Measurements from ENCODE around the gene AHCYL2.

AHCYL2 gene

DNA sequence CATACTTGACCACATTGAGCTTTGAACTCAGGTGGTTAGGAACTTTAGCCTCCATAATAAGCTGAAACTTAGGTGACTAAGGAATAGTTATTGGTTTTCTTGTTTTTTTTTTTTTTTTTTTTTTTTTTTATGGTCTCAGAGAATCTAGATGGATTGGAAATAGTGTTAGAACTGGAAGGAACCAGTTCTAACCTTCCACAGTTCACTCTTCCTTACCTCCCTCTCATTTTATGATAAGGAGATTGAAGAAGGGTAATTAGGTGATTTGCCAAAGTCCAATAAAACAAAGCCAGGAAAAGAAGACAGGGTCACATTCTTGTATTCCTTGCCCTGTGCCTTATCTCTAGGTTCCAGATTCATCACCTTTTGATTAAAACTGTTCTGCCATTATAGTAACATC lies 137.7 kb downstream of the AHCYL2 start:
- no peak for TF ChIP-seq EZH2phosphoT487 (conservative IDR thresholded peaks at IDR 0.05; ENCODE audit: low read length)
- TF ChIP-seq, protein P1, sequence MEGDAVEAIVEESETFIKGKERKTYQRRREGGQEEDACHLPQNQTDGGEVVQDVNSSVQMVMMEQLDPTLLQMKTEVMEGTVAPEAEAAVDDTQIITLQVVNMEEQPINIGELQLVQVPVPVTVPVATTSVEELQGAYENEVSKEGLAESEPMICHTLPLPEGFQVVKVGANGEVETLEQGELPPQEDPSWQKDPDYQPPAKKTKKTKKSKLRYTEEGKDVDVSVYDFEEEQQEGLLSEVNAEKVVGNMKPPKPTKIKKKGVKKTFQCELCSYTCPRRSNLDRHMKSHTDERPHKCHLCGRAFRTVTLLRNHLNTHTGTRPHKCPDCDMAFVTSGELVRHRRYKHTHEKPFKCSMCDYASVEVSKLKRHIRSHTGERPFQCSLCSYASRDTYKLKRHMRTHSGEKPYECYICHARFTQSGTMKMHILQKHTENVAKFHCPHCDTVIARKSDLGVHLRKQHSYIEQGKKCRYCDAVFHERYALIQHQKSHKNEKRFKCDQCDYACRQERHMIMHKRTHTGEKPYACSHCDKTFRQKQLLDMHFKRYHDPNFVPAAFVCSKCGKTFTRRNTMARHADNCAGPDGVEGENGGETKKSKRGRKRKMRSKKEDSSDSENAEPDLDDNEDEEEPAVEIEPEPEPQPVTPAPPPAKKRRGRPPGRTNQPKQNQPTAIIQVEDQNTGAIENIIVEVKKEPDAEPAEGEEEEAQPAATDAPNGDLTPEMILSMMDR (IDR thresholded peaks at IDR 0.05; ENCODE audit: insufficient read depth, low read length, poor library complexity, severe bottlenecking), result no peak
- Histone ChIP-seq H3K27ac (ENCODE audit: low read depth, low read length) (no peak overlapping the region), H3K9me3 (ENCODE audit: insufficient read depth, low read length) (no peaks in the 10 kb centered on the region), H2AFZ (ENCODE audit: low read depth, low read length, severe bottlenecking) (no peak overlapping the region), H3F3A (ENCODE audit: insufficient read depth) (no peaks in the 10 kb centered on the region), H3K79me2 (ENCODE audit: insufficient read depth, low read length) (no peaks in the 10 kb centered on the region), H4K20me1 (ENCODE audit: low read depth, low read length) (no peaks in the 10 kb centered on the region), H3K27me3 (ENCODE audit: low read length) (no peaks in the 10 kb centered on the region), H3K9me2 (replicated peaks; ENCODE audit: insufficient read depth, low read length) (no peaks in the 10 kb centered on the region), H3K9ac (ENCODE audit: low read length) (no peak overlapping the region), H3K4me3 (ENCODE audit: insufficient read depth, low read length, poor library complexity, severe bottlenecking) (no peak overlapping the region), H3K4me2 (ENCODE audit: low read depth, low read length, poor library complexity, severe bottlenecking) (no peak overlapping the region), H3K36me3 (ENCODE audit: low read length) (no peaks in the 10 kb centered on the region)

DNA sequence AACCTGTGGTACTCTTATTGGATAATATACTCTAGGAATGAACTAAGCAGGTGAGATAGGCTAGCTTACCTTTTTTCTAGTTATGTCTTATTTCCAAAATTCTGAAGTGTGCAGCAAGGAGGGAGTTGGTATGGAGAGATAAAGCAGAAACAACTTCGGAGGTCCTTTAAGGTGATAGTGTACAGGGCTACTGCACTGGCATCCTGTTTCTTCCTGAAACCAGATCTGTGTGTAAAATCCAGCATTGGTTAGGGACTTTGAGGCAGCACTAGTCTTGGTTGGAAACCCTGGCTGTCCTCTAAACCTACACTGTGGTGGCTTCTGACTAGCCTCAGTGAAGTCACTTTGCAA lies 142.5 kb downstream of the AHCYL2 start:
- H3K36me3 ChIP-seq (ENCODE audit: low read length), result no peaks in the 10 kb centered on the region
- H3K9me3 ChIP-seq (ENCODE audit: insufficient read depth, low read length), result no peaks in the 10 kb centered on the region
- no peak overlapping the region for H3K4me3 ChIP-seq (ENCODE audit: insufficient read depth, low read length, poor library complexity, severe bottlenecking)
- H3K9me2 ChIP-seq (replicated peaks; ENCODE audit: insufficient read depth, low read length), result no peaks in the 10 kb centered on the region
- H3F3A ChIP-seq (ENCODE audit: insufficient read depth), result no peaks in the 10 kb centered on the region
- no peak overlapping the region for H2AFZ ChIP-seq (ENCODE audit: low read depth, low read length, severe bottlenecking)
- H4K20me1 ChIP-seq (ENCODE audit: low read depth, low read length), result no peaks in the 10 kb centered on the region
- TF ChIP-seq, protein P1 (IDR thresholded peaks at IDR 0.05; ENCODE audit: insufficient read depth, low read length, poor library complexity, severe bottlenecking), result no peak
- no peak for TF ChIP-seq EZH2phosphoT487 (conservative IDR thresholded peaks at IDR 0.05; ENCODE audit: low read length)
- no peak overlapping the region for H3K27ac ChIP-seq (ENCODE audit: low read depth, low read length)
- H3K4me2 ChIP-seq (ENCODE audit: low read depth, low read length, poor library complexity, severe bottlenecking), result no peak overlapping the region
- H3K9ac ChIP-seq (ENCODE audit: low read length), result no peak overlapping the region
- no peaks in the 10 kb centered on the region for H3K27me3 ChIP-seq (ENCODE audit: low read length)
- H3K79me2 ChIP-seq (ENCODE audit: insufficient read depth, low read length), result no peaks in the 10 kb centered on the region

DNA sequence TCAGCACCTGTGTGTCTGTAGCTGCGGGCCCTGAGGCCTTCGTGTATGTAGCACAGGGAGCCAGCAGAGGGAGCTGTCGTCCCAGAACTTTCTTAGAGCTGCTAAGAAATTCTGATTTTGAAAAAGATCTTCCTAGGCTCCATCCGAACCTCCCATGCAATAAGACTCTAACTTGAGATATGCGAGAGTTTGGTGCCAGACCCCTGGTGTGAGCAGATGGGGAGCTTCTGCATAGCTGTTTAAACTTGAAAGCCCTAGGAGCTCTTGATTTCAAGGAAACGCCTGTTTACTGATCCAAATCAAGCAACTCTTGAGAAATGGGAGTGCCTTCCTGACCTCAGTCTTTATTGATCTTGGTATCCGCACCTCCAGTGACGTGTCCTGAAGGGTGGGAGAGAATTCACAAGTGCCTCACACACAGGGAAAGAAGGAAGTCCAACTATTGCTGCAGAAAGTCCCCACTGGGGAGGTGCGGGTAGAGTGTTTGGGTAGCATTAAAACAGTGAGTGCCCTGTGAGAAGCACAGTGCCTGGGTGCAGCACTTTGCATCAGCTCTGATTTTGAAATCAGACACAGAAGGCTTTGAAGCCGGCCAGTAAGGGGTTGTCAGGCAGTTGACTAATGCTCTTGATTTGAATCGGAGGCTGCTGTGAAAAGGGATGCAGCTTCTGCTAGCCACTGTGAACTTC lies 143.0 kb downstream of the AHCYL2 start:
- Histone ChIP-seq H2AFZ (ENCODE audit: low read depth, low read length, severe bottlenecking) (no peak overlapping the region), H3K4me2 (ENCODE audit: low read depth, low read length, poor library complexity, severe bottlenecking) (no peak overlapping the region), H3K4me3 (ENCODE audit: insufficient read depth, low read length, poor library complexity, severe bottlenecking) (no peak overlapping the region), H3K36me3 (ENCODE audit: low read length) (no peaks in the 10 kb centered on the region), H3K9me2 (replicated peaks; ENCODE audit: insufficient read depth, low read length) (no peaks in the 10 kb centered on the region), H4K20me1 (ENCODE audit: low read depth, low read length) (no peaks in the 10 kb centered on the region), H3K79me2 (ENCODE audit: insufficient read depth, low read length) (no peaks in the 10 kb centered on the region), H3K27me3 (ENCODE audit: low read length) (no peaks in the 10 kb centered on the region), H3K9ac (ENCODE audit: low read length) (no peak overlapping the region), H3F3A (ENCODE audit: insufficient read depth) (no peaks in the 10 kb centered on the region), H3K9me3 (ENCODE audit: insufficient read depth, low read length) (no peaks in the 10 kb centered on the region), H3K27ac (ENCODE audit: low read depth, low read length) (no peak overlapping the region)
- no peak for TF ChIP-seq EZH2phosphoT487 (conservative IDR thresholded peaks at IDR 0.05; ENCODE audit: low read length)
- TF ChIP-seq, protein P1 (IDR thresholded peaks at IDR 0.05; ENCODE audit: insufficient read depth, low read length, poor library complexity, severe bottlenecking), result peak; percentile 92

Data from SU-DHL-6 (cell line).